Measurements from ENCODE around the gene NIFK.
"Not testable (repeated sequence)": the region's sequence is repeated elsewhere in the genome, so short reads cannot be mapped to it uniquely, and the experiment has no call there.

The NIFK gene

DNA sequence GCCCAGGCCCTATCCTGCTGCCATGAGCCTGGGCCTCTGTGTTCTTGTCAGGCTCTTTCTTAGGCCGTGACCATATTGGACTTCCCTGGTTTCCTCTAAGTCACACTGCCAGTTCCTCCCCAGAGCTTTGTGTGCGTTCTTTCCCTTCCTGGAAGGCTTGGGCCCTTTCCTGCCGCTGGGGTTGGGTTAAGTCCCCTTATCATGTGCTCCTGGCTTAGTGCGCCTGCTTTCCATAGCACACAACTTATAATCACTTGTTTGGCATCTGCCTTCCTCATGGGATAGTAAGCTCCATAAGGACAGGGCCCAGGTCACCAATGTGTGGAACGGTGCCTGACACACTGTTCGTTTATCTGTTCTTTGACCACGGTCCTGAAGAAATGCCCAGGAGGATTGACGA is 31.3 kb downstream of the NIFK start:
- no peak for TF ChIP-seq CTCF (IDR thresholded peaks at IDR 0.05; ENCODE audit: control insufficient read depth, extremely low read depth, insufficient read depth)
- no peak for DNase-seq (ENCODE audit: low read depth)
- no peak overlapping the region for H3K4me3 ChIP-seq (ENCODE audit: low read depth, low read length)

- not testable (repeated sequence) for H3K4me3 ChIP-seq (ENCODE audit: low read depth, low read length); DNase-seq (ENCODE audit: low read depth)
Observed at GRCh38 chr2:121701761-121702160, 34.9 kb downstream of the NIFK start.

GRCh38 chr2:121699421-121700333 is 37.0 kb downstream of the NIFK start:
- TF ChIP-seq CTCF (IDR thresholded peaks at IDR 0.05; ENCODE audit: control insufficient read depth, extremely low read depth, insufficient read depth): no peak
- H3K4me3 ChIP-seq (ENCODE audit: low read depth, low read length): no peak overlapping the region
- DNase-seq (ENCODE audit: low read depth): peak; percentile 62

DNA sequence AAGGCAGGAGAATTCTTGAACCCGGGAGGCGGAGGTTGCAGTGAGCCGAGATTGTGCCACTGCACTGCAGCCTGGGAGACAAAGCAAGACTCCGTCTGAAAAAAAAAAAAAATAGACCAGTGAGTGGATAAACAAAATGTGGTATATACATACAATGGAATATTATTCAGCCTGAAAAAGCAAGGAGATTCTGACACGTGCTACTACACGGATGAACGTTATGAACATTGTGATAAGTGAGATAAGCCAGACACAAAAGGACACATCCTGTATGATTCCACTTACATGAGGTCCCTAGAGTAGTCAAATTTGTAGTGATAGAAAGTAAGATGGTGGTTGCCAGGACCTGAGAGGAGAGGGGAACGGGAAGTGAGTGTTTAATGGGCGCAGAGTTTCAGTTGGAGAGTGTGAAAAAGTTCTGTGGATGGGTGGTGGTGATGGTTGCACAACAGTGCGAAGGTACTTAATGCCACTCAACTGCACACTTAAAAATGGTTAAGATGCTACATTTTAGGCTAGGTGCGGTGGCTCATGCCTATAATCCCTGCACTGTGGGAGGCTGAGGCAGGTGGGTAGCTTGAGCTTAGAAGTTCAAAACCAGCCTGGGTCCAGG is 38.3 kb downstream of the NIFK start:
- no peak for DNase-seq (ENCODE audit: low read depth)
- no peak for TF ChIP-seq CTCF (IDR thresholded peaks at IDR 0.05; ENCODE audit: control insufficient read depth, extremely low read depth, insufficient read depth)

DNA sequence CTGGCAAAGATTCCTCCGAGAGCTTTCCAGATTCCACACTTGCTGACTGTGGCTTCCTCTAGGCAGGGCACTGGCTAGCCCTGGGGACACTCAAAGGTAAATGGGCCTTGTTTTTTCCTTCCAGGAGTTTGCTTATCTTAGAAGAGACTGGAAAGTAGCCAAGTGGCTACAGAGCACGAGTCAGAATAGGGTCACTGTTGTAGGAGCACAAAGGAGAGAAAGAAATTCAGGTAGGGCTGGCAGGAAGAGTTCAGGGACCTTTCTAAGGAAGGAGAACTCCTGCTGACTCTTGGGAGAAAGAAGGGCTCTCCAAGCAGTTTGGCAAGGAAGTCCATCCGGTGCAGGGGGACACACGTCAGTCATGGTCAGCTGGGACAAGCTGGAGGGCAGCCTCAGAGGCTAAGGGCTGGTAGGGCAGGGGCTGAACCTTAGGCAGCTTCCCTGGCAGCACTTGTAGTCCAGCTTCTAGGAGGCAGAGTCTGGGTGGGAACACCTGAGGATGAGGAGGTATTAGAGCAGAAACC is 39.5 kb downstream of the NIFK start:
- no peak overlapping the region for H3K4me3 ChIP-seq (ENCODE audit: low read depth, low read length)
- no peak for DNase-seq (ENCODE audit: low read depth)
- TF ChIP-seq CTCF (IDR thresholded peaks at IDR 0.05; ENCODE audit: control insufficient read depth, extremely low read depth, insufficient read depth): no peak

More for the DNA sequence above, 38.3 kb downstream of the NIFK start:
- no peak overlapping the region for H3K4me3 ChIP-seq (ENCODE audit: low read depth, low read length)

DNA sequence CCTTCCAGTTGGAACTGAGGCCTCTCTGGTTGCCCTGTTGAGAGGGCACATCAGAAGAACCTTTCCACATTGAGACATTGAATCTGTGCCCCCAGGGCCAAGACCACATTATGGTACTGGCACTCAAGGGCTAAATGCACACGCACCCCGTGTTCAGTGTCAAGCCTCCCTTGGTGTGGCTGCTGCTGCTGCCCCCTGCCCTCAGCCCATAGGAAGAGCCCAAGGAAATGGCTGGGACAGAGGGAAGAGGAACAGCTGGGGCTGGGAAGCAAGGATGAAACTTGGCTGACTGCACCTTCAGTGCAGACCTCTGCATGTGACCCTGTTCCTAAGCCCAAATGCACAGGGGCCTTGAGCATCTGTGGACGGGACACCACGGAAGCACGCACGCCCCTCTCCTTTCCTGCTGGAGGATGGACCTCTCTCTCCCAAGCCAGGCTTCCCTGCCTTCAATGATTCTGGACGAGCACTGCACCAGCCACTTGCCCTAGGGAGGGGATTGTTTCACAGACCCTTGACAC is 40.2 kb downstream of the NIFK start:
- no peak for DNase-seq (ENCODE audit: low read depth)
- no peak for TF ChIP-seq CTCF (IDR thresholded peaks at IDR 0.05; ENCODE audit: control insufficient read depth, extremely low read depth, insufficient read depth)
- H3K4me3 ChIP-seq (ENCODE audit: low read depth, low read length): no peak overlapping the region

- DNase-seq (ENCODE audit: low read depth): no peak
- H3K4me3 ChIP-seq (ENCODE audit: low read depth, low read length): no peak overlapping the region
- no peak for TF ChIP-seq CTCF (IDR thresholded peaks at IDR 0.05; ENCODE audit: control insufficient read depth, extremely low read depth, insufficient read depth)
Observed at GRCh38 chr2:121695171-121695451, 41.6 kb downstream of the NIFK start.

All from LNCaP clone FGC (cell line).